HG03575 (cell line): ENCODE results near the gene GMDS.

Experiments used
- ATAC-seq: cut with Tn5 transposase; IDR thresholded peaks from one replicate; pipeline ENCODE4 v1.9.1; 2021; ENCODE audit not compliant: unreplicated experiment, insufficient number of reproducible peaks, low FRiP score; ENCODE audit errors: extremely low read depth

The GMDS gene

GRCh38 chr6:2185466-2185865, 59.9 kb downstream of the GMDS start:
- ATAC-seq = no peak

DNA sequence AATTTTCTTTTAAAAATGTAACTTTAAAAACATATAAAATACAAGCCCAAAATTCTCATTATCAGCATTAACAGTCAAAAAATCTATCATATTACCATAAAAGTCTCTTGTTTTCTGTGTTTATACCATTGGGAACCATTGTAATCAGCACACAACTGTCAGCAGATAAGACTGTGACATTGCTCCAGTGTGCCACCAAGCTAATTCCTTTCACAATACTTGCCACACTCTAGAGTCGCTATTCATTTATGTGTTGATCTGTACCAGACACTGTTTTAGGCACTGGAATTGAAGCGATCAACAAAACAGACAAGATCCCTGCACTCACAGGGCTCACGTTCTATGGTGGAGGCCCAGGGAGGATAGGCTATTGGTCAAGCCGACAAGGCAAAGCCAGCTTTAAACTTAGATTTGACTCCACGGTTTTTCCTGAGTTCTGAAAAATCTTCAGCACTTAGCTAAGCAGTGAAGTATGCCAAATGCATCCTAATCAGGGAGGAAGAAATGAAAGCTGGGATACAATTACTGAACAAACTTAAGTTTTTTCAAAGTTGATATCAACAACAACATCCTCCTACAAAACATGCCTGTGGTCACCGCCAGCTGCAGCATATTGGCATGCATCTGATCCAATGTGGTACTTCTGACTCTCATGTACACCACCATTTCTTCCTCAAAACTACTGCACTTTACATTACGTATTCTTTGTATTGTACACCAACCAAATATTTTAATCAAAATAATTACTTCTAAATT, 60.5 kb downstream of the GMDS start:
- no peak for ATAC-seq

GRCh38 chr6:2183752-2184151, 61.7 kb downstream of the GMDS start:
- ATAC-seq = no peak

DNA sequence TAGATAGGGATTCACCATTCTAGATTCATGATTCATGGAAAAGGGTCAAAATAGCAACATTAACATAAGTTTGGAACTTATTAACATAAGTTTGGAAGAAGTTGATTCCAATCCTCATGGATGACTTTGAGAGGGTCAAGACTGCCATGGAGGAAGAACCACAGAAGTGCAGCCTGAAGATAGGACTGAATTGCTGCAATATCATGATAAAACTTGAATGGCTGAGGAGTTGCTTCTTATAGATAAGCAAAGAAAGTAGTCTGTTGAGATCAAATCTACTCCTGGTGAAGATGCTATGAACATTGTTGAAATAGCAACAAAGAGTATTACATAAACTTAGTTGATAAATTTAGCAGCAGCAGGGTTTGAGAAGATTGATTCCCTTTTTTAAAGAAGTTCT, 62.2 kb downstream of the GMDS start:
- no peak for ATAC-seq

DNA sequence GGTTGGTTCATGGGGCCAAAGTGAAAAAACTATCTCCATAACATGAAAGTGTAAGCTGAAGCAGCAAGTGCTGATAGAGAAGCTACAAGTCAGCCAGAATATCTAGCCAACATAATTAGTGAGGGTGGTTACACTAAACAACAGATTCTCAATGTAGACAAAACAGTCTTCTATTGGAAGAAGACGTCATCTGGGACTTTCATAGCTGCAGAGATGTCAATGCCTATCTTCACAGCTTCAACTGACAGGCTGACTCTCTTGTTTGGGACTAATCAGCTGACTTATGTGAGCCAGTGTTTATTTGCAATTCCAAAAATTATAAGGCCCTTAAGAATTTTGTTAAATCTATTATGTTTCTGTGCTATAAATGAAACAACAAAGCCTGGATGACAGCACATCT, 63.2 kb downstream of the GMDS start:
- no peak for ATAC-seq

- ATAC-seq = no peak
Observed at GRCh38 chr6:2181567-2181966, 63.8 kb downstream of the GMDS start.

GRCh38 chr6:2179950-2180349, 65.5 kb downstream of the GMDS start:
- no peak for ATAC-seq

GRCh38 chr6:2179241-2179640, 66.2 kb downstream of the GMDS start:
- no peak for ATAC-seq

DNA sequence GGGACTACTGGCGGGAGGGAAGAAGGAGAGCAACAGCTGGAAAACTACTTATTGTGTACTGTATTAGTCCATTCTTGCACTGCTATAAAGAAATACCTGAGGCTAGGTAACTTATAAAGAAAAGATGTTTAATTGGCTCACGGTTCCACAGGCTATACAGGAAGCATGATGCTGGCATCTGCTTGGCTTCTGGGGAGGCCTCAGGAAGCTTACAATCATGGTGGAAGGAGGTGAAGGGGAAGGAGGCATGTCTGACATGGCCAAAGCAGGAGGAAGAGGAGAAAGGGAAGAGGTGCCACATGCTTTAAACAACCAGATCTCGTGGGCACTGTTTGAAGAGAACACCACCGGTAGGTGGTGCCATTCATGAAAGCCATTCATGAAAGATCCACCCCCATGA, 67.3 kb downstream of the GMDS start:
- no peak for ATAC-seq

DNA sequence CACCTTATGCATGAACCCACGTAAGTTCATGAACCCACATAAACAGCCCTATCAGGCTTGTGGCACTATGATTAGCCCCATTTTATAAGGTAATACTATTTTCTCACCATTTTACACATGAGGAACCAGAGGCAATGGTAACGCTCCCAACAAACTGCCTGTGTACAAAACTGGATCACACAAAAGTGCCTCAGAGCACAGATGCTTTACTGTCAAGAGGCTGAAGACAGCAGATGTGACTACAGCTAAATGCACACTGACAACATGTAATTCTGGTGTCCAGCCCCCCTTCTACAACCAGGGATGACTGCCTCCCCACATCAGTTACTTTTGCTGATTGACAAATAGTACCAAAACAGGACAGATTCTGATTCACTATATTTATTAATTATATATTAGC, 69.6 kb downstream of the GMDS start:
- no peak for ATAC-seq

DNA sequence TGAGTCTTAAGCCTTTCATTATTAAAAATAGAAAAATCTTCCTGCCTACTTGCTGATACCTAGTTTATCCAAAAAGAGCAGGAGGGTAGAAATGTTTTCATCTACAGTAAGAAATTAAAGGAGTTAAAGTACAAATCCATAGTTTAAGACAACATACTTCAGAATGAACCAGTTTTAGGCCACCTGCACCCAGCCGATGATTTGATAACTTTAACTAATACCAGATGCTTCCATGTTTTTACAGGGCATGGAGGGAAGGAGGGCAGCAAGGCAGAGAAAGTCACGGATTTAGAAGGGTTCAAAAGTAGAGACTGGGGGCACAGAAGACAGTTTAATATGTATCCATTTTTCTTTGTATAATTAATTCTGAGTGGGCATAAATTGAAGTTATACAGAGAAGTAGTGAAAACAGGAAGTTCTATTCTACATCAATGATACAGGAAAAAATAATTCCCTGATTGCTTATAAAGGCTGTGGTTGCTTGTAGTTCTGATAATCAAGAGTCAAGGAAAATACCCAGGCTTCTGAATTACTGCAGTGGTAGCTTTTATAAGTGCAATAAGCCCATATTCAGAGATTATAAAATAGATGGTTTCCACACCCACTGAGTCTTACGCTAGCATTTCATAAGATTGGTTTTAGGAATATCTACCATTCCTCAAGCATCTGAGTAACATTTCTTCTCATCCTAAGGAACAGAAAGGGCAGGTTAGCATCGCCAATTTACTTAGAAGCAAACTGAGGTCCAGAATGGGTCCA, 72.0 kb downstream of the GMDS start:
- ATAC-seq = no peak

DNA sequence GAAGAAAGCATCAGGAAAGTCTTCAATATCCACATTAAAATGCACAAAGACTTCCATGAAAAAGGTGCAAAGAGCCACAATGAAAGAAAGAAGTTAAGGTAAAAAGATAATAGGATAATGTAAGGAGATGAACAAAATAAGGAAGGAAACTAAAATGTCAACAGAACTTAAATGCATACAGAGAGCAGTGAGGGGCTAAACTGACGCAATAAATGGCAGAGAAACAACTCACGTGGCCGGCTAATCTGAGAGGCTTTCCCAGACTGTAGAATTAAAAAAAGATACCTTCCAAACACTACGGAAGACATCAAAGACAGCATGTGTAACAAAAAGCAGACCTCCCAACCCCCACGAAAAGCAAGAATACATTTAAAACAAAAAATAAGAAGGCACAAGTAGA, 73.7 kb downstream of the GMDS start:
- no peak for ATAC-seq

DNA sequence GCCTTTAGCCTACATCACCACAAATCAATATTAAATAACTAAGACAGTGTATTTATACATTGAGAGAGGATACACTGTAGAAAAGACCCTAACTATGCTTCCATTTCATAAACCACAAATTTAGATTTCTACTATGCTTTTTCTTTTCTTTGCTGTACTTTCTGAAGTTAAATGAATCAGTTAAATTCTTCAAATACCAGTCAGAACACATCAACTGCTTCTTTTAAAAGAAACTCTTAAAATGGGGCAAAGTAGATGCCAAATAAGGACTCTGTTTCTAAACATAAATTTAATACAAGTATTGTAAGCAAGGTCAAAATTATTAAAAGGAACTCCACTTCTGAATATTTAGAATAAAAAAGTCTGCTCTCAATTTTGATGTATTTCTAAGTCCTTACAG, 76.9 kb downstream of the GMDS start:
- ATAC-seq = no peak

DNA sequence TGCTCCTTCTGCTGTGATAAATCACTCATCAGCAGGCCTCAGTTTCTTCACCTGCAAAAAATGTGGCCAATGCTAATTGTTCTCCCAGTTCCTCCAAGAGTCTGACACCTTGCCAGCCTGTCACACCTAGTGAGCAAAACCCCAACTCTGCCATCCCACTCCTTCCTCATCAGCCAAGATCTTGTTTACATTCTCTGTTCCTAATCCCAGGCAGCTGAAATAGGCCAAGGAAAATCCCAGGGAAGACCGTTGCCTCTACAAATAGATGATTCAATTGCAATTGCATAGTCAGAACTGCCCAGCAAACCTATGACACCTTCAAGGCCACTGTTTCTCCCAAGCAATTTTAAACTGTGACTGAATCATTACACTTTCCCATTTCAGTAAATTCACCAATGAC, 78.7 kb downstream of the GMDS start:
- no peak for ATAC-seq

GRCh38 chr6:2165286-2165685, 80.1 kb downstream of the GMDS start:
- no peak for ATAC-seq

GRCh38 chr6:2164481-2164880, 80.9 kb downstream of the GMDS start:
- ATAC-seq = no peak

- no peak for ATAC-seq
Observed at GRCh38 chr6:2162079-2162445, 83.3 kb downstream of the GMDS start.

DNA sequence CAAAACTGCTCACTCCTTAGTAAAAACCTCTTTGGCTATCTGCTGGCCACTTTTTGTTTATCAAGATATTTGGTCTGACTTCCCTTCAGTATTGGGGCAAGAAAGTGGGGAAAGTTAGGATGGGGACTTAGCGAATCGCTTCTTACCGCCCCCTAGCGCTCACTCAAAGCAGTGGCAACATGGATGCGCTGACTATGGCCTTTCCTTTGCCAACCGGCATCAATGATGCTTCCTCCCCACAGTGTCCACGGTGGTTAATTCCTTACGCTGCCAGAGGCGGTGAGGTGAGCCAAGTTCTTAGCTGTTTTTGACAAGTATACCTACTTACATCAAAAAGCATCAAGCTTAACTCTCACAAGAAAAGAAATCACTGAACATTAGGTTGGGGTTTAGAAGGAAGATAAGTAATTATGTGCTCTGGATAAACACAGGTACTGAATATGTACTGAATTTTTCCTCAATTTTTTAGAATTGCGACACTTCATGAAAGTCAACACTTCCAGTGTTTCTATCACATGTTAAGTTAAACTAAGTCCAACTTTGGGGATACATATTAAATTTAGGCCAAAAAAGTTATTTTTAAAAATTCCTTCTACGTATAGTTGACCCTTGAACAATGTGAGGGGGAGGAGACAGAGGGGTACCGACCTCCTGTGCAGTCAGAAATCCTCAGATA, 86.7 kb downstream of the GMDS start:
- ATAC-seq = no peak

- no peak for ATAC-seq
Observed at GRCh38 chr6:2157441-2158127, 87.8 kb downstream of the GMDS start.

DNA sequence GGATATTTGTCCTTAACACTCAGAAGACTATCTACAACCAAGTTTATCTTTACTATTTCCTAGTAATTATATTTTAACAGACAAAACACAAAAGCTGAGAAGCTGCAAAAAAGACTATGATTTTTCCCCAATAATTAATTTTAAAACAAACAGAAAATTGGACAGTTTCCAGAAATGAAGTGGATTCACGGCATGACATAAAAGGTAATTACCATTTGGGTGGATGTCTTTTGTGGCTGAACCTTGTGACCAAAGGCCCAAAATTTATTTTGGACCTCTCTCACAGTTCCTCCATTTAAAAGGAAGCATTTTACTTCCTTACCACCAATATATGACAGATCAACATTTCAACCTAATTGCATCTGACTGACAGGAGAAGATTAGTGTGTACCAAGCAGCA, 90.2 kb downstream of the GMDS start:
- no peak for ATAC-seq
